Nephron progenitor cell (in vitro differentiated cells): ENCODE measurements around the gene TRAPPC4.
A peak's percentile ranks its signal among the peaks of the same experiment; 100 is the strongest.
"Not testable (repeated sequence)": the region's sequence is repeated elsewhere in the genome, so short reads cannot be mapped to it uniquely, and the experiment has no call there.

Source experiments
- DNase-seq: peaks from one replicate; pipeline ENCODE4 v3.0.0; 2021
- H3K27ac Mint-ChIP-seq: 2 replicates; pipeline ENCODE4 v1.8.0; 2021; ENCODE audit warnings: mild to moderate bottlenecking, moderate library complexity, mixed read lengths
- H3K27me3 Mint-ChIP-seq: 2 replicates; pipeline ENCODE4 v1.8.0; 2021; ENCODE audit warnings: mild to moderate bottlenecking, low read depth, mixed read lengths; ENCODE audit not compliant: poor library complexity
- H3K36me3 Mint-ChIP-seq: 2 replicates; pipeline ENCODE4 v1.8.0; 2021; ENCODE audit warnings: low read depth, mixed read lengths
- H3K4me1 Mint-ChIP-seq: 2 replicates; pipeline ENCODE4 v1.8.0; 2021; ENCODE audit warnings: mixed read lengths
- H3K4me3 Mint-ChIP-seq: 2 replicates; pipeline ENCODE4 v1.8.0; 2021; ENCODE audit warnings: mild to moderate bottlenecking, moderate library complexity, mixed read lengths
- H3K9me3 Mint-ChIP-seq: 2 replicates; pipeline ENCODE4 v1.8.0; 2021; ENCODE audit warnings: mild to moderate bottlenecking, moderate library complexity, mixed read lengths
- CTCF ChIP-seq: fragments of 200-600 bp; sonication (generic); IDR thresholded peaks from 2 replicates; pipeline ENCODE4 v1.5.0; 2021; ENCODE audit warnings: antibody characterized with exemption

The TRAPPC4 gene

GRCh38 chr11:119029340-119030028 lies 10.9 kb downstream of the TRAPPC4 start:
- peaks cover 4% of the 10 kb centered on the region for H3K27me3 Mint-ChIP-seq
- peaks cover 38% of the 10 kb centered on the region for H3K4me1 Mint-ChIP-seq
- no peak for TF ChIP-seq CTCF
- H3K36me3 Mint-ChIP-seq, result peaks cover 21% of the 10 kb centered on the region
- peak overlapping the region; percentile 87 for H3K4me3 Mint-ChIP-seq
- no peaks in the 10 kb centered on the region for H3K9me3 Mint-ChIP-seq
- peak; percentile 20 for DNase-seq
- H3K27ac Mint-ChIP-seq, result peak overlapping the region; percentile 96

- H3K27ac Mint-ChIP-seq, result peak overlapping the region; percentile 92
- H3K9me3 Mint-ChIP-seq, result no peaks in the 10 kb centered on the region
These were observed 11.4 kb downstream of the TRAPPC4 start for GRCh38 chr11:119030029-119030328.

GRCh38 chr11:119030329-119031047 lies 11.9 kb downstream of the TRAPPC4 start, which contains the start of gene SLC37A4:
Gene SLC37A4, minus strand, starts transcription at chr11:119030877.
- DNase-seq, result peak; percentile 98
- H3K4me3 Mint-ChIP-seq, result peak within 1 kb of the TSS; percentile 87
- peaks cover 11% of the 10 kb centered on the region for H3K36me3 Mint-ChIP-seq
- TF ChIP-seq CTCF, result no peak
- H3K9me3 Mint-ChIP-seq, result no peaks in the 10 kb centered on the region
- peaks cover 32% of the 10 kb centered on the region for H3K4me1 Mint-ChIP-seq
- H3K27me3 Mint-ChIP-seq, result peaks cover 4% of the 10 kb centered on the region
- H3K27ac Mint-ChIP-seq, result peak within 1 kb of the TSS; percentile 92

More at GRCh38 chr11:119030029-119030328, 11.4 kb downstream of the TRAPPC4 start:
- H3K4me3 Mint-ChIP-seq, result peak overlapping the region; percentile 87
- peaks cover 4% of the 10 kb centered on the region for H3K27me3 Mint-ChIP-seq
- peaks cover 16% of the 10 kb centered on the region for H3K36me3 Mint-ChIP-seq
- no peak for TF ChIP-seq CTCF
- peaks cover 36% of the 10 kb centered on the region for H3K4me1 Mint-ChIP-seq
- DNase-seq, result no peak

GRCh38 chr11:119031912-119032280 lies 13.3 kb downstream of the TRAPPC4 start:
- Mint-ChIP-seq H3K4me1 (peaks cover 31% of the 10 kb centered on the region), H3K36me3 (peaks cover 7% of the 10 kb centered on the region), H3K4me3 (no peak overlapping the region), H3K27me3 (peaks cover 4% of the 10 kb centered on the region), H3K27ac (no peak overlapping the region), H3K9me3 (no peaks in the 10 kb centered on the region)
- no peak for TF ChIP-seq CTCF
- no peak for DNase-seq

- peaks cover 16% of the 10 kb centered on the region for H3K4me1 Mint-ChIP-seq
- H3K9me3 Mint-ChIP-seq, DNase-seq: not testable (repeated sequence)
These were observed 14.9 kb downstream of the TRAPPC4 start for GRCh38 chr11:119033421-119033820.

GRCh38 chr11:119034813-119035212 lies 16.2 kb downstream of the TRAPPC4 start:
- no peak overlapping the region for H3K27ac Mint-ChIP-seq
- no peaks in the 10 kb centered on the region for H3K36me3 Mint-ChIP-seq
- DNase-seq, result no peak
- no peak overlapping the region for H3K4me3 Mint-ChIP-seq
- H3K9me3 Mint-ChIP-seq, result no peaks in the 10 kb centered on the region
- peaks cover 9% of the 10 kb centered on the region for H3K4me1 Mint-ChIP-seq
- TF ChIP-seq CTCF, result no peak
- H3K27me3 Mint-ChIP-seq, result peaks cover 6% of the 10 kb centered on the region

More at GRCh38 chr11:119033421-119033820, 14.9 kb downstream of the TRAPPC4 start:
- not testable (repeated sequence) for H3K4me3 Mint-ChIP-seq, H3K27me3 Mint-ChIP-seq, H3K27ac Mint-ChIP-seq, H3K36me3 Mint-ChIP-seq
